AG04449 (cell line): ENCODE data around the gene KAT2B.
A peak's percentile ranks its signal among the peaks of the same experiment; 100 is the strongest.
"Not testable (repeated sequence)": the region's sequence is repeated elsewhere in the genome, so short reads cannot be mapped to it uniquely, and the experiment has no call there.

Source experiments
- CTCF ChIA-PET: fragments of 350-600 bp; formaldehyde crosslinking; extraction: SDS; loops from one replicate; lab custom pipeline; 2021; ENCODE audit warnings: antibody characterized with exemption; lab: Yijun Ruan, JAX
- POLR2A ChIA-PET: fragments of 400-600, 350-600 bp; formaldehyde crosslinking; extraction: SDS; loops from one replicate; lab custom pipeline; 2020; ENCODE audit warnings: antibody characterized with exemption, inconsistent platforms; lab: Yijun Ruan, JAX
- DNase-seq: peaks from one replicate; pipeline ENCODE4 v3.0.0-alpha.2; 2010; ENCODE audit warnings: low read depth, low spot score
- H3K4me3 ChIP-seq: 2 replicates; pipeline ENCODE4 v1.5.1; 2011; ENCODE audit warnings: low read depth, mild to moderate bottlenecking, control low read depth, low read length
- CTCF ChIP-seq: IDR thresholded peaks from one replicate; pipeline ENCODE4 v1.5.1; 2011; ENCODE audit warnings: mild to moderate bottlenecking, moderate library complexity, low read length, control low read depth, inconsistent platforms; ENCODE audit not compliant: insufficient read depth; ENCODE audit errors: missing control alignments

The KAT2B gene

GRCh38 chr3:20039466-20039764 is 831 bp upstream of the KAT2B start:
- peak overlapping the region; percentile 76 for H3K4me3 ChIP-seq
- DNase-seq: no peak
- CTCF ChIA-PET: interaction anchor here (1.4 kb wide), 1 partner anchor 147 kb away, joined by 3 read pairs; no protein-coding TSS in a partner anchor
- POLR2A ChIA-PET: no interaction called here
- TF ChIP-seq CTCF: no peak

- H3K4me3 ChIP-seq: peak overlapping the region; percentile 76
- POLR2A ChIA-PET: interaction anchor here (1.2 kb wide), 1 partner anchor 151 kb away, joined by 4 read pairs; no protein-coding TSS in a partner anchor
- DNase-seq: no peak
These were observed 426 bp downstream of the KAT2B start for GRCh38 chr3:20040548-20041196.

GRCh38 chr3:20041197-20041780 is 1.0 kb downstream of the KAT2B start:
- DNase-seq: no peak
- CTCF ChIA-PET: interaction anchor here (0.6 to 2.0 kb wide), 6 partner anchors 10 to 156 kb away, joined by 3 to 6 read pairs (median 3); no protein-coding TSS in a partner anchor
- TF ChIP-seq CTCF: no peak
- peak overlapping the region; percentile 76 for H3K4me3 ChIP-seq
- POLR2A ChIA-PET: interaction anchor here (1.2 kb wide), 1 partner anchor 152 kb away, joined by 4 read pairs; no protein-coding TSS in a partner anchor

More at GRCh38 chr3:20040548-20041196, 426 bp downstream of the KAT2B start:
- peak; percentile 40 for TF ChIP-seq CTCF
- CTCF ChIA-PET: interaction anchor here (0.6 to 2.0 kb wide), 5 partner anchors 13 to 155 kb away, joined by 3 to 6 read pairs (median 3); no protein-coding TSS in a partner anchor

DNA sequence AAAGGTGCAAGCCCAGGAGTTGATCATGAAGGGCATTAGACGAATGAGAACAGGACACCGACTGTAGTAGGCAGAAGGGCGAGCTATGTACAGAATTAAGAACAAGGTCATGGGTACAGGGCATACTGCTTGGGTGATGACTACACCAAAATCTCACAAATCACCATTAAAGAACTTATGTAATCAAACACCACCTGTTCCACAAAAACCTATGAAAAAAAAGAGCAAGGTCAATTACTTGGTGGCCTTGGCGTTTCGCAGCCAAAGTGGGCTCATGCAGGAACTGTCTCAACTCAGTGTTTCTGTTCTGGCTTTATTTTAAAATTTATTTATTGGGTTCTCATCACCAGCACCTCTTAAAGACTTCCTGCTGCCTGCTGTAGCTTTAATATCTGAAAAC is 2.1 kb downstream of the KAT2B start:
- CTCF ChIA-PET: interaction anchor here (0.9 to 1.6 kb wide), 3 partner anchors 9 to 141 kb away, joined by 3 to 4 read pairs (median 3); no protein-coding TSS in a partner anchor
- POLR2A ChIA-PET: no interaction called here
- DNase-seq: no peak
- TF ChIP-seq CTCF: no peak
- H3K4me3 ChIP-seq: no peak overlapping the region

DNA sequence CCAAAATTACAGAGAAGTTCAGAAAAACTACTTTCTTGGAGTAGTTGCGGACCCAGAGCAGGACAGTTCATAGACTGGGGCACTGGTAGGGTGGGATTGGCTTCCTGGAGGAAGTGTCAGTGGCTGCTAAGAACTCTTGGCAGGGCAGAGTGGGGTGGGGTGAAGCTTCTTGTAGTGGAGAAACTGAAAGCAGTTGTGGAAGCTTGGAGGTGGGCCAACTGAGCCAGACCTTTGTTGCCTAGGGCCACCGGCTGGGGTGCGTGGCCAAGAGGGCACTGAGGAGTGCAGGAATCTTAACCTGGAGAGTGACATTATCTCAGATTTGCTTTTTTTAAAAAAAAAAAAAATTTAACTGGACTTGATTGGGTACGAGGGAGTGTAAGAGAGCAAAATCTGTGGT is 3.1 kb downstream of the KAT2B start:
- ChIA-PET CTCF (interaction anchor here (1.6 kb wide), 1 partner anchor 41 kb away, joined by 3 read pairs; no protein-coding TSS in a partner anchor), POLR2A (no interaction called here)
- TF ChIP-seq CTCF: no peak
- no peak for DNase-seq
- no peak overlapping the region for H3K4me3 ChIP-seq

DNA sequence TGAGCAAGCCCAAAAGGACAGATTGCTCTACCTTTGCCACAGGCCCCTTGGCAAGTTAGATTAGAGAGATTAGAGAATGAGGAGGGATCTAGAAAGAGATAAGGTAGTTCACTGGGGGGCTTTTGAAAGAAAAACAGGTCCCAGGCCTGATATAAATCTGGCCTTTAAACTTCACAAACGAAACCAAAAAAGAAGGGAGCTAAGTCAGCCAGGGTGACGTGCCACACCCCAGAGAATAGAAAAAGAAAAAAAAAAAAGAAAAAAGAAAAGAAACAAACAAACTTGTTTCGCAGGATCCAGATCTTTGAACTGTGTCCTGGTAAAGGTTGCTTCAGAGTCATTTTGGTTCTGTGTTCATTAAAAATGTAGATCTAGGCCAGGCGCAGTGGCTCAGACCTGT is 3.6 kb downstream of the KAT2B start:
- DNase-seq: no peak
- no peak overlapping the region for H3K4me3 ChIP-seq
- ChIA-PET CTCF (no interaction called here), POLR2A (no interaction called here)
- no peak for TF ChIP-seq CTCF

- POLR2A ChIA-PET, CTCF ChIA-PET, H3K4me3 ChIP-seq, DNase-seq: not testable (repeated sequence)
These were observed 4.9 kb downstream of the KAT2B start for GRCh38 chr3:20045141-20045540.
